Fibroblast of peridontal ligament (primary cell): ENCODE data around the gene SNX25.

ENCODE experiments used
- DNase-seq: peaks from one replicate; pipeline ENCODE4 v3.0.0-alpha.2; 2010; ENCODE audit errors: extremely low read depth

The SNX25 gene

DNA sequence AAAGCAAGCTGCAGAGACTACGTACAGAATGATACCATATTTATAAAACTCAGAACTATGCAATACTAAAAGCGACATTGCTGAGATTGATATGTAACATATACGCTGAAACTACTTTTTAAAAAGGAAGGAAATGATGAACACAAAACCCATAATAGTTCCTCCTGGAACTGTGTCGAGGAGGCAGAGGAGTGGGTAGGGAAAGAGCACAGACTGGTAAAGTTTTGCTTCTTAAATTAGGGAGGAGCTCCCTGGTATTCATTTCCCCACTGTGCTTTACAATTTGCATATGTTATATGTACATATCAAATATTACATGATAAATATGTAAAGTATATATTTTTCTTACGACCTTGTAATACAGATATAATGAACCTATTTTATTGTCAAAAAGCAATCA is 202.5 kb downstream of the SNX25 start:
- no peak for DNase-seq

DNA sequence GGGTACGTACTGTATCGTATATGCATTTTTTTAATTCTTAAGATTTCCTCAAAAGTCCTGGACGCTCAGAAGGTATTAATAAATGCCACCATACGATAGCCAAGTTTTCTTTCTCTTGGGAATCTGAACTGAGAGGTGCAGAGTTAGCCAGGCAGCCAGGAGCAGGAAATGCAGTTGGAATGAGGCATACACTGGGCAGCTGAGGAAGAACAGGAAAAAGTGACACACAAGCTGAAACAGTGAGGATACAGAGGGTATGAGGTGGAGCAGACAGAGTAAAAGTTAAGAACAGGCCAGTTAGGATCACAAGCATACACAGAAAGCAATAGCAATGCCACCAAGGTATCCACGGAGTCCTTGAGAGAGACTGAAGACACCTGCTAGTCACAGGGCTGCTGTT is 203.0 kb downstream of the SNX25 start:
- no peak for DNase-seq
